ENCODE data around the gene FXYD3. TPM values are rescaled to one million over a fixed set of nuclear protein-coding genes. Genes with fewer than 3 reads are reported as not detected.

FXYD3 gene
- total and polyA plus RNA-seq, 2 experiments from 2014 or later = 0.81 TPM; not detected in 1

- Histone ChIP-seq H2AFZ (peak overlapping the region; percentile 83), H3K4me1 (ENCODE audit: insufficient read depth) (peaks cover 30% of the 10 kb centered on the region), H3K9me2 (ENCODE audit: insufficient read depth) (no peaks in the 10 kb centered on the region), H3K27ac (ENCODE audit: low read depth) (peak overlapping the region; percentile 83; the same call in 1 of the 2 replicates), H4K20me1 (replicated peaks; ENCODE audit: insufficient read depth) (0 out of 2 replicates have a peak, but pooled peaks cover 4% of the 10 kb centered on the region), H3K4me3 (peak overlapping the region; percentile 89), H3K27me3 (ENCODE audit: insufficient read depth) (peaks cover 20% of the 10 kb centered on the region), H3K4me2 (peak overlapping the region; percentile 99), H3K79me2 (replicated peaks; ENCODE audit: insufficient read depth) (no peaks in the 10 kb centered on the region), H3K36me3 (ENCODE audit: insufficient read depth) (no peaks in the 10 kb centered on the region), H3F3A (replicated peaks; ENCODE audit: low read depth) (peaks cover 7% of the 10 kb centered on the region; the same call in 1 of the 2 replicates)
- Mint-ChIP-seq H3K27ac (no peak overlapping the region), H3K27me3 (ENCODE audit: insufficient read depth, low read depth, poor library complexity) (peaks cover 38% of the 10 kb centered on the region), H3K36me3 (ENCODE audit: low read depth) (0 out of 3 replicates have a peak, but pooled peaks cover 3% of the 10 kb centered on the region), H3K4me3 (peak overlapping the region; percentile 76), H3K4me1 (peaks cover 40% of the 10 kb centered on the region), H3K9me3 (no peaks in the 10 kb centered on the region; the same call in 1 of the 3 replicates)
- DNase-seq (ENCODE audit: low spot score) (peak; percentile 91), ATAC-seq (peak; percentile 21)
- TF ChIP-seq, protein P1, sequence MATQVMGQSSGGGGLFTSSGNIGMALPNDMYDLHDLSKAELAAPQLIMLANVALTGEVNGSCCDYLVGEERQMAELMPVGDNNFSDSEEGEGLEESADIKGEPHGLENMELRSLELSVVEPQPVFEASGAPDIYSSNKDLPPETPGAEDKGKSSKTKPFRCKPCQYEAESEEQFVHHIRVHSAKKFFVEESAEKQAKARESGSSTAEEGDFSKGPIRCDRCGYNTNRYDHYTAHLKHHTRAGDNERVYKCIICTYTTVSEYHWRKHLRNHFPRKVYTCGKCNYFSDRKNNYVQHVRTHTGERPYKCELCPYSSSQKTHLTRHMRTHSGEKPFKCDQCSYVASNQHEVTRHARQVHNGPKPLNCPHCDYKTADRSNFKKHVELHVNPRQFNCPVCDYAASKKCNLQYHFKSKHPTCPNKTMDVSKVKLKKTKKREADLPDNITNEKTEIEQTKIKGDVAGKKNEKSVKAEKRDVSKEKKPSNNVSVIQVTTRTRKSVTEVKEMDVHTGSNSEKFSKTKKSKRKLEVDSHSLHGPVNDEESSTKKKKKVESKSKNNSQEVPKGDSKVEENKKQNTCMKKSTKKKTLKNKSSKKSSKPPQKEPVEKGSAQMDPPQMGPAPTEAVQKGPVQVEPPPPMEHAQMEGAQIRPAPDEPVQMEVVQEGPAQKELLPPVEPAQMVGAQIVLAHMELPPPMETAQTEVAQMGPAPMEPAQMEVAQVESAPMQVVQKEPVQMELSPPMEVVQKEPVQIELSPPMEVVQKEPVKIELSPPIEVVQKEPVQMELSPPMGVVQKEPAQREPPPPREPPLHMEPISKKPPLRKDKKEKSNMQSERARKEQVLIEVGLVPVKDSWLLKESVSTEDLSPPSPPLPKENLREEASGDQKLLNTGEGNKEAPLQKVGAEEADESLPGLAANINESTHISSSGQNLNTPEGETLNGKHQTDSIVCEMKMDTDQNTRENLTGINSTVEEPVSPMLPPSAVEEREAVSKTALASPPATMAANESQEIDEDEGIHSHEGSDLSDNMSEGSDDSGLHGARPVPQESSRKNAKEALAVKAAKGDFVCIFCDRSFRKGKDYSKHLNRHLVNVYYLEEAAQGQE (IDR thresholded peaks at IDR 0.05; ENCODE audit: unreplicated experiment) = no peak
- TF ChIP-seq STAT1 (IDR thresholded peaks at IDR 0.05; ENCODE audit: unreplicated experiment) (no peak), ZNF331 (CRISPR knock-in tag; IDR thresholded peaks at IDR 0.05; ENCODE audit: low read depth) (no peak), CTCF (conservative IDR thresholded peaks at IDR 0.05; ENCODE audit: low read depth in 2 of 2) (peak; percentile 37 to 61)
Measured at GRCh38 chr19:35142606-35143230, 27.1 kb downstream of the FXYD3 start.

DNA sequence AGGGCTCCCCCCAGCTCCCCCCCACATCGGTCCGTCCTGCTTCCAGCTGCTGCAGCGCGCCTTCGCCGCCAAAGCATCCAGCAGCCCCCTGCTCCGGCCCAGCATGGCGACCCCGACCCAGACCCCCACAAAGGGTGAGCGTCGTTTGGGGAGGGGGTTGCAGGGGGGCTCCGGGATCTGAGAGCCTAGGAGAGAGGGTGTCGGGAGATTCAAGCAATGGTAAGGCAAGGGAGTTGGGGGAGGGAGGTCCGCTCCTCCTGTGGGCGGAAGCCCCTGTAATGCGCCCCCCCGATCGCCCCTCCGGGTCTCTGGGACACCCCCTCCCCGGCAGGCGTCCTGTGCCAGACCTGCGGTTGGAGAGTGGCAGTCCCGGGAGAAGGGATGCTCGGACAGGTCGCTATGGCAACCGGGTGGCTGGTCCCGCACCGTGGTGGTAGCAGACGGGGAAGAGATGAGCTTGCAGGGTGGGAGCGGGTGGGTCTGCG lies 27.6 kb downstream of the FXYD3 start, which contains the start of gene FXYD7:
FXYD7 (plus strand) TSS at position 25 of the 485 bp plus-strand sequence; CDS start at position 104, 79 bp downstream.
- peaks cover 30% of the 10 kb centered on the region for H3K4me1 ChIP-seq (ENCODE audit: insufficient read depth)
- TF ChIP-seq ZNF114 (CRISPR knock-in tag; IDR thresholded peaks at IDR 0.05) (no peak), ZNF331 (CRISPR knock-in tag; IDR thresholded peaks at IDR 0.05; ENCODE audit: low read depth) (no peak), POLR2AphosphoS5 (IDR thresholded peaks at IDR 0.05; ENCODE audit: low read depth) (no peak; the same call in 1 of the 2 replicates)
- TF ChIP-seq, protein P2, sequence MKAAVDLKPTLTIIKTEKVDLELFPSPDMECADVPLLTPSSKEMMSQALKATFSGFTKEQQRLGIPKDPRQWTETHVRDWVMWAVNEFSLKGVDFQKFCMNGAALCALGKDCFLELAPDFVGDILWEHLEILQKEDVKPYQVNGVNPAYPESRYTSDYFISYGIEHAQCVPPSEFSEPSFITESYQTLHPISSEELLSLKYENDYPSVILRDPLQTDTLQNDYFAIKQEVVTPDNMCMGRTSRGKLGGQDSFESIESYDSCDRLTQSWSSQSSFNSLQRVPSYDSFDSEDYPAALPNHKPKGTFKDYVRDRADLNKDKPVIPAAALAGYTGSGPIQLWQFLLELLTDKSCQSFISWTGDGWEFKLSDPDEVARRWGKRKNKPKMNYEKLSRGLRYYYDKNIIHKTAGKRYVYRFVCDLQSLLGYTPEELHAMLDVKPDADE (IDR thresholded peaks at IDR 0.05) = no peak

More for the DNA sequence above, 27.6 kb downstream of the FXYD3 start, which contains the start of gene FXYD7:
- no peaks in the 10 kb centered on the region; the same call in 1 of the 3 replicates for H3K9me3 Mint-ChIP-seq
- peak within 1 kb of the TSS; percentile 99 for H3K4me2 ChIP-seq
- H3K27me3 ChIP-seq (ENCODE audit: insufficient read depth) = peaks cover 20% of the 10 kb centered on the region
- peaks cover 37% of the 10 kb centered on the region for H3K4me1 Mint-ChIP-seq
- no peaks in the 10 kb centered on the region for H3K36me3 ChIP-seq (ENCODE audit: insufficient read depth)
- H3K27ac ChIP-seq (ENCODE audit: low read depth) = peak within 1 kb of the TSS; percentile 83
- H2AFZ ChIP-seq = peak within 1 kb of the TSS; percentile 83
- 0 out of 2 replicates have a peak, but pooled peaks cover 4% of the 10 kb centered on the region for H4K20me1 ChIP-seq (replicated peaks; ENCODE audit: insufficient read depth)
- H3K79me2 ChIP-seq (replicated peaks; ENCODE audit: insufficient read depth) = no peaks in the 10 kb centered on the region
- peaks cover 7% of the 10 kb centered on the region; the same call in 1 of the 2 replicates for H3F3A ChIP-seq (replicated peaks; ENCODE audit: low read depth)
- no peak within 1 kb of the TSS for H3K27ac Mint-ChIP-seq
- peak; percentile 64 for DNase-seq (ENCODE audit: low spot score)
- peaks cover 38% of the 10 kb centered on the region for H3K27me3 Mint-ChIP-seq (ENCODE audit: insufficient read depth, low read depth, poor library complexity)
- H3K9me2 ChIP-seq (ENCODE audit: insufficient read depth) = no peaks in the 10 kb centered on the region
- H3K36me3 Mint-ChIP-seq (ENCODE audit: low read depth) = 0 out of 3 replicates have a peak, but pooled peaks cover 3% of the 10 kb centered on the region
- H3K4me3 ChIP-seq = peak within 1 kb of the TSS; percentile 89
- peak within 1 kb of the TSS; percentile 76 for H3K4me3 Mint-ChIP-seq
- ATAC-seq = peak; percentile 2; the same call in 2 of the 3 replicates

All from GM23338 (cell line).